A549 (cell line): ENCODE data around the gene RUNX1. TPM values are rescaled to one million over a fixed set of nuclear protein-coding genes. Genes with fewer than 3 reads are reported as not detected.

Experiments
- ATAC-seq, 2 experiments: fragments of 200-7000 bp in 1 of 2; fragments of >200 bp in 1 of 2; cut with Nextera tagmentation in 1 of 2; cut with Tn5 transposase in 1 of 2; 3 replicates each; pipeline versions ENCODE4 v1.8.0 to v1.9.1; 2018 to 2020; ENCODE audit warnings: mild to moderate bottlenecking in 1 of 2, moderate library complexity in 1 of 2
- CTCF ChIA-PET: fragments of 300-600 bp; sonication (Branson Sonifier 250); formaldehyde crosslinking; extraction: SDS; loops from one replicate; lab custom pipeline; 2021; ENCODE audit warnings: antibody characterized with exemption, inconsistent platforms; lab: Yijun Ruan, JAX
- POLR2A ChIA-PET: fragments of 350-600 bp; formaldehyde crosslinking; extraction: SDS; loops from one replicate; lab custom pipeline; 2021; ENCODE audit warnings: antibody characterized with exemption, inconsistent platforms; lab: Yijun Ruan, JAX
- DNase-seq, 2 experiments: peaks; one replicate each; pipeline versions ENCODE4 v3.0.0 to v3.0.0-alpha.2; 2011 to 2016; ENCODE audit warnings: low read depth in 1 of 2, low spot score in 1 of 2
- FAIRE-seq: peaks from 2 replicates; lab custom pipeline; 2011; peaks lifted over from hg19 to GRCh38; lab: Jason Lieb, UNC
- H3K27ac ChIP-seq, 2 experiments: fragments of >200 bp; sonication (Bioruptor Twin); formaldehyde crosslinking; 3 replicates each; pipeline ENCODE4 v1.5.1; 2016 to 2017
- H3K4me1 ChIP-seq: fragments of >200 bp; sonication (Bioruptor Twin); formaldehyde crosslinking; 3 replicates; pipeline ENCODE4 v1.6.1; 2016
- H3K4me2 ChIP-seq: fragments of >200 bp; sonication (Bioruptor Twin); formaldehyde crosslinking; 3 replicates; pipeline ENCODE4 v1.6.1; 2016
- H3K4me3 ChIP-seq: fragments of >200 bp; sonication (Bioruptor Twin); formaldehyde crosslinking; 3 replicates; pipeline ENCODE4 v1.5.1; 2016
- H3K9me3 ChIP-seq: fragments of >200 bp; sonication (Bioruptor Twin); formaldehyde crosslinking; 3 replicates; pipeline ENCODE4 v1.6.1; 2016
- ATOH8 ChIP-seq: fragments of 250-450 bp; sonication (Bioruptor Pico); IDR thresholded peaks from 2 replicates; pipeline ENCODE4 v1.5.0; 2020; ENCODE audit warnings: low read depth, mild to moderate bottlenecking, moderate library complexity
- BCL3 ChIP-seq: fragments of >200 bp; sonication (Bioruptor Twin); formaldehyde crosslinking; IDR thresholded peaks from 3 replicates; pipeline ENCODE4 v1.6.1; 2016
- CBX2 ChIP-seq: fragments of 200-600 bp; sonication (generic); IDR thresholded peaks from 2 replicates; pipeline ENCODE4 v1.6.1; 2016; ENCODE audit warnings: low read depth, mild to moderate bottlenecking, borderline replicate concordance
- CEBPB ChIP-seq, 2 experiments: fragments of >200 bp in 1 of 2; sonication (Bioruptor Twin) in 1 of 2; formaldehyde crosslinking in 1 of 2; IDR thresholded peaks; 2 replicates each; pipeline ENCODE4 v1.6.1; 2012 to 2016
- CHD2 ChIP-seq: fragments of 150-350 bp; IDR thresholded peaks from 2 replicates; pipeline ENCODE4 v1.6.1; 2014; ENCODE audit warnings: low read length; ENCODE audit not compliant: partially characterized antibody
- CHD4 ChIP-seq: fragments of 200-600 bp; sonication (generic); IDR thresholded peaks from 2 replicates; pipeline ENCODE4 v1.6.1; 2016; ENCODE audit warnings: antibody characterized with exemption, mild to moderate bottlenecking, borderline replicate concordance
- HMGXB4 ChIP-seq: fragments of 250-450 bp; sonication (Bioruptor Pico); IDR thresholded peaks from 2 replicates; pipeline ENCODE4 v1.5.0; 2021; ENCODE audit warnings: mild to moderate bottlenecking, moderate library complexity, borderline replicate concordance
- HOXA7 ChIP-seq: fragments of 250-450 bp; sonication (Bioruptor Pico); IDR thresholded peaks from 2 replicates; pipeline ENCODE4 v1.5.0; 2020; ENCODE audit warnings: mild to moderate bottlenecking, moderate library complexity
- HOXB13 ChIP-seq: fragments of 250-450 bp; sonication (Bioruptor Pico); IDR thresholded peaks from 2 replicates; pipeline ENCODE4 v1.5.0; 2020; ENCODE audit warnings: low read depth, mild to moderate bottlenecking, moderate library complexity
- HOXB5 ChIP-seq: fragments of 250-450 bp; sonication (Bioruptor Pico); IDR thresholded peaks from 2 replicates; pipeline ENCODE4 v1.5.0; 2020; ENCODE audit warnings: mild to moderate bottlenecking, moderate library complexity
- JUN ChIP-seq, 2 experiments: fragments of >200 bp; sonication (Bioruptor Twin); formaldehyde crosslinking; IDR thresholded peaks; 2 replicates in 1 of 2; 3 replicates in 1 of 2; pipeline ENCODE4 v1.6.1; 2016 to 2017
- JUNB ChIP-seq: fragments of >200 bp; sonication (Bioruptor Twin); formaldehyde crosslinking; IDR thresholded peaks from 2 replicates; pipeline ENCODE4 v1.6.1; 2016
- MAFK ChIP-seq: fragments of 450-650 bp; IDR thresholded peaks from 2 replicates; pipeline ENCODE4 v1.6.1; 2014; ENCODE audit not compliant: partially characterized antibody
- MYC ChIP-seq: IDR thresholded peaks from 2 replicates; pipeline ENCODE4 v1.6.1; 2012; ENCODE audit warnings: mild to moderate bottlenecking, inconsistent platforms, low read length, improper control_type of control experiment, borderline replicate concordance
- NFE2L2 ChIP-seq: fragments of 150-350 bp; conservative IDR thresholded peaks from 2 replicates; pipeline ENCODE4 v1.6.1; 2014; ENCODE audit warnings: low read length
- NPAS2 ChIP-seq: fragments of 250-450 bp; sonication (Bioruptor Pico); IDR thresholded peaks from 2 replicates; pipeline ENCODE4 v1.8.0; 2022; ENCODE audit warnings: mild to moderate bottlenecking, moderate library complexity, borderline replicate concordance
- NR3C1 ChIP-seq: fragments of >200 bp; sonication (Bioruptor Twin); formaldehyde crosslinking; IDR thresholded peaks from 3 replicates; pipeline ENCODE4 v1.6.1; 2017
- POLR2AphosphoS2 ChIP-seq: conservative IDR thresholded peaks from 2 replicates; pipeline ENCODE4 v1.6.1; 2012; ENCODE audit warnings: low read length, improper control_type of control experiment, inconsistent platforms
- RFX5 ChIP-seq: fragments of 450-650 bp; IDR thresholded peaks from 2 replicates; pipeline ENCODE4 v1.7.1; 2014; ENCODE audit warnings: antibody characterized with exemption, mild to moderate bottlenecking, moderate library complexity
- TP53 ChIP-seq: fragments of 250-450 bp; sonication (Bioruptor Pico); IDR thresholded peaks from 2 replicates; pipeline ENCODE4 v1.5.0; 2021; ENCODE audit warnings: mild to moderate bottlenecking, moderate library complexity
- ZFP36 ChIP-seq: fragments of 450-650 bp; IDR thresholded peaks from 2 replicates; pipeline ENCODE4 v1.6.1; 2014; ENCODE audit warnings: borderline replicate concordance; ENCODE audit not compliant: partially characterized antibody
- ZSCAN20 ChIP-seq: fragments of 250-450 bp; sonication (Bioruptor Pico); IDR thresholded peaks from 2 replicates; pipeline ENCODE4 v1.8.0; 2022; ENCODE audit warnings: mild to moderate bottlenecking, moderate library complexity
- WGBS: methylation state at CpG from one replicate; pipeline ENCODE4 v1.1.6; 2017; ENCODE audit errors: missing lambda C conversion rate; 5-methylcytosine and 5-hydroxymethylcytosine counted together
- polyA plus RNA-seq, 4 experiments: library from polyadenylated mRNA; depleted of rRNA in 3 of 4; stranded (reverse); fragments of >200 nt; fragmentation: RNase III in 1 of 4; extraction: RNeasy Plus Mini Kit Qiagen cat#74134 plus additional on column Dnase treatment in 1 of 4; gene quantifications; 2 replicates in 3 of 4; 3 replicates in 1 of 4; pipeline ENCODE4 v1.2.3, GENCODE V29; 2011 to 2017

RUNX1 gene
- polyA plus RNA-seq, 2 of the 4 experiments (the other 2 are of a cell fraction): 5.5 TPM

DNA sequence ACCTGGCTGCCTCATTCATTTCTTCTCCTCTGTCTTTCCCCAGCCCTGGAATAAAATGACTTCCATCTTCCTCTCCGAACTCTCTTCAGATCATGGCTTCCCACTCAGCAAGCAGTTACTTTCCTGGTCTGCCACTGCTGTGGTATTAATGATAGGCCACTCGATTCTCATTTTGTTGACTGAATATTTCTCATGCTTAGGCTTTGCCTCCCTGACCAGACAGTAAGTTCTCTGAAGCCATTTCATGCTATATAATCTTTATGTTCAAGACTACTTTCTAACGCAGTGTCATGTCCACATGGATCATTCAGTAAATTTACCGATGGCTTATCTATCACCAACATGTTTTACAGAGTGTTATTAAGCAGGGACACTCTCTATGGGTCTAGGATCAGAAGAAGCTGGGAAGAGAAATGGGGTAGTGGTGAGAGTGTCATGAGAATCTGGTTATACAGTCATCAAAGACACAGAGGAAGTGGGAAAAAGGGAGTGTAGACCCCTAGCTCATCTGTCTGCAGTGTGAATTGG lies 20.6 kb downstream of the RUNX1 start:
- no peak overlapping the region for H3K4me2 ChIP-seq
- peak overlapping the region in 1 of 2 experiments; percentile 71; a peak in 1 of 6 replicates for H3K27ac ChIP-seq
- ATAC-seq: no peak
- POLR2A ChIA-PET: no interaction called here
- H3K4me1 ChIP-seq: peaks cover 9% of the 10 kb centered on the region; the same call in 2 of the 3 replicates
- H3K4me3 ChIP-seq: no peak overlapping the region
- TF ChIP-seq HOXB5 (CRISPR knock-in tag) (no peak), JUN (IDR thresholded peaks at IDR 0.05) (no peak), MYC (no peak), CHD2 (no peak), ZFP36 (no peak), BCL3 (no peak), JUNB (no peak), NR3C1 (no peak)
- FAIRE-seq: no peak
- no peak for DNase-seq
- WGBS: 70% methylated on average over 4 of the region's 4 CpGs
- CTCF ChIA-PET: interaction anchor here (0.7 kb wide), 1 partner anchor 41 kb away, joined by 4 read pairs; no protein-coding TSS in a partner anchor
- no peaks in the 10 kb centered on the region for H3K9me3 ChIP-seq

DNA sequence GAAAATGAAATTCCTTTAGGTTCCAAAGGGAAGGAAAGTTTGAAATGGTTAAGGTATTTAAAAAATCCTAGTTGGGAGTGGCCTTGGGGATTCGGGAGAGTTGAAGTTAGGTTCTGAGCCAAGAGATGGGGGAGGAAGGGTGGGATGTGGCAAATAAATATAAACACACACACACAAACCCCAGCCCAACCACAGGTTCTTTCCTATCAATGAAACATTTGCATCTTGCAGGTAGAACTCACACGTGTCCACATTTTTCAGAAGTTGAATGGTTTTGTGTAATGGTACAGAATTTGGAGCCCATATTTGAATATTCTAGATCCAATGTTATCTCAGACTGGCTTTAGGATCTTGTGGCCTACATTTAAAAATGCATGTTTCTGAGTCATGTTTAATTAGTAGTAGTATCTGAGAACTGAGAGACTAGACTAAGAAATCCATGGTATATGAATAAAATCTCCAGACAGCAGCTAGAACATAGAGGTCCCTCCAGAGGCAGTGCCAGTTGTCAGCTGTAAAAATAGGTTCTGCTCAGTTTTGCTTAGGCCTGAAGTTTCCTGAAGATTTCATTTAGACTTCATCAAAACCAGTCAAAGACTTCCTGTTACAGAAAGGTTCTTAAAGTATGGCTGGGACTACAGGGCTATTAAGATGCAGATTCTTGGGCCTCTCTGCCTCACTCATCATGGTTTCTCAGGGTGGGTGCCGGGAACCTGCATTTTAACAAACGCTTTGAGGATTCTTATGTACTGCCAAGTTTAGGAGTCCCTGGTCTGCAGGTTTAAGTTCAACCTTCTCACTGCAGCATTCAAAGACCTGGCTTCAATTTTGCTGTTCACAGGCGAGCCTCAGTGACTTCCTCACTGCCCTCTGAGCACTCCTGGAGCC lies 21.3 kb downstream of the RUNX1 start:
- H3K27ac ChIP-seq: peak overlapping the region in 1 of 2 experiments; percentile 71; a peak in 3 of 6 replicates
- 0 out of 3 replicates have a peak overlapping the region, but pooled peaks have one; percentile 7 for H3K4me2 ChIP-seq
- DNase-seq: no peak
- H3K4me1 ChIP-seq: peaks cover 9% of the 10 kb centered on the region; the same call in 2 of the 3 replicates
- ChIA-PET POLR2A (no interaction called here), CTCF (no interaction called here)
- FAIRE-seq: no peak
- WGBS: 80% methylated on average over 5 of the region's 5 CpGs
- TF ChIP-seq TP53 (no peak), HOXA7 (CRISPR knock-in tag) (no peak), HOXB13 (CRISPR knock-in tag) (no peak)
- H3K4me3 ChIP-seq: no peak overlapping the region
- no peak for ATAC-seq
- H3K9me3 ChIP-seq: no peaks in the 10 kb centered on the region

DNA sequence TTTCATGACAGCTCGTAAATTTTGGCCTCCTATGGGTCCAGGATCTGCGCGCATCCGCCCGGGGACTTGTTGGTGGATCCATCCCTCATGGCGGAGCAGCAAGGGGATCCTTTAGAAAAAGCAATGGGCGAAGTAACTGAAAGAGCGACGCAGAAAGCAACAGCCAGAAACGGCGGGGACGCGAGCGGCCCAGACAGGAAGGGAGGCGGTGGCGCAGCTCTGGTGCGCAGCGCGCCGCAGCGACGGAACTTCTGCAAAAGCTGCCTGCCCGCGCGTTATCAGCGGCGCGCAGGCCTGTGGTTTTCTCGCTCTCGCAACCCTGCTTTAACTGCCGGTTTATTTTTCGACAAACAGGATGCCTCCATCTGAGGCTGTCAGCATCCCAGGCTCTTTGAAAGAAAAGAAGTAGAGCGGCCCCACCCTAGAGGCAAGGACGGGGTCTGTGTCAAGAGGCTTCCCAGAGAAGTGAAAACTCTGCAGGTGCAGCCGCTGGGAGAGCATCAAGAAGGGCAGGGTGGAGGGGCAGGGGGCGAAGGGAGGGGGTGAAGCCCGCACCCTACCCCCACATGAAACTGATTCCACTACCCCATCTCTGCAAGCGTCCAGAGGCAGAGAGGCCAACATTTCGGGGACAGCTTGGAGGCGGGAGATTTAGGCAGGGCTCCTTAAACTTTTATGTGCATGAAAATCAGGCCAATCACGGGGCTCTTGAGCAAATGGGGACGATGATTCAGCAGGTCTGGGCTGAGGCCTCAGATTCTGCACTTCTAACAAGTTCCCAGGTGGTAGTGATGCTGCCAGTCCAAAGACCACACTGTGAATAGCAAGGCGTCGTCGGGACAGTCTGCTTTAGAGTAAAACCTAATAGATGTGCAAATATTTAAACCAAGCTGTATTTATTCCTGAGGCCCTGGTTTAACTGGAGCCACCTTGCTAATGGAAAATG lies 22.2 kb downstream of the RUNX1 start:
- Histone ChIP-seq H3K4me1 (peaks cover 9% of the 10 kb centered on the region; the same call in 2 of the 3 replicates), H3K4me3 (no peak overlapping the region)
- DNase-seq: peak in 1 of 2 experiments; percentile 31
- ATAC-seq: peak in 1 of 2 experiments; percentile 23; a peak in 1 of 6 replicates
- 85% methylated on average over 45 of the region's 45 CpGs for WGBS
- CTCF ChIA-PET: no interaction called here
- POLR2A ChIA-PET: no interaction called here
- no peak for TF ChIP-seq JUNB
- peak; percentile 27 for TF ChIP-seq MAFK
- TF ChIP-seq NFE2L2: no peak
- TF ChIP-seq, all 56 proteins: peak for 1
- Histone ChIP-seq H3K27ac (peak overlapping the region; percentile 10 to 71; a peak in 4 of 6 replicates), H3K4me2 (0 out of 3 replicates have a peak overlapping the region, but pooled peaks have one; percentile 7), H3K9me3 (no peaks in the 10 kb centered on the region)
- FAIRE-seq: no peak

DNA sequence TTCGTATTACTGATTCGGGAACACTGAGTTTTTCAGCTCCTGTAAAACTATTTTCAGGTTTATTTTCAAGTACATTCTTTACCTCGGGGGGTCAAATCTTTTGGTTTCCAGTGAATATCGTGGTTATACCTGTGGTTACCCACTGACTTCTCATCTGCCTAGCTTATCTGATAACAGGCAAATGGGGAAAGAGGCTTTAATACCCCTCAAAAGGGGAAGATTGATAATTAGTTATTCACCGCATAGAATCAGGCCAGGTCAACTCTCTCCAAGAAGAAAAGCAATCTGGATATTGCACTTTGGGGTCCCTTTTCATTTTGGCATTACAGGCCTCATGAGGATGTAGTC lies 23.0 kb downstream of the RUNX1 start:
- H3K4me1 ChIP-seq: peaks cover 9% of the 10 kb centered on the region; the same call in 2 of the 3 replicates
- no peak overlapping the region for H3K4me3 ChIP-seq
- POLR2A ChIA-PET: no interaction called here
- H3K4me2 ChIP-seq: no peak overlapping the region
- H3K9me3 ChIP-seq: no peaks in the 10 kb centered on the region
- no peak for ATAC-seq
- H3K27ac ChIP-seq: no peak overlapping the region
- no peak for FAIRE-seq
- CTCF ChIA-PET: no interaction called here
- WGBS: 69% methylated on average over 5 of the region's 5 CpGs
- DNase-seq: no peak
- no peak for TF ChIP-seq NFE2L2
- no peak for TF ChIP-seq CHD4
- no peak for TF ChIP-seq ZSCAN20 (CRISPR knock-in tag)
- no peak for TF ChIP-seq RFX5
- TF ChIP-seq HMGXB4: no peak
- no peak for TF ChIP-seq CBX2
- TF ChIP-seq POLR2AphosphoS2: no peak
- TF ChIP-seq NPAS2 (CRISPR knock-in tag): no peak
- no peak for TF ChIP-seq MYC
- no peak for TF ChIP-seq CEBPB (IDR thresholded peaks at IDR 0.05)
- no peak for TF ChIP-seq ATOH8 (CRISPR knock-in tag)
